Activated CD4-positive, alpha-beta T cell treated with anti-CD3 and anti-CD28 coated beads for 4 hours (primary cell): Measurements from ENCODE around the gene STS.

ENCODE experiments used
- DNase-seq, 2 donors: peaks; one replicate each; pipeline ENCODE4 v3.0.0-alpha.2; 2020

The STS gene

DNA sequence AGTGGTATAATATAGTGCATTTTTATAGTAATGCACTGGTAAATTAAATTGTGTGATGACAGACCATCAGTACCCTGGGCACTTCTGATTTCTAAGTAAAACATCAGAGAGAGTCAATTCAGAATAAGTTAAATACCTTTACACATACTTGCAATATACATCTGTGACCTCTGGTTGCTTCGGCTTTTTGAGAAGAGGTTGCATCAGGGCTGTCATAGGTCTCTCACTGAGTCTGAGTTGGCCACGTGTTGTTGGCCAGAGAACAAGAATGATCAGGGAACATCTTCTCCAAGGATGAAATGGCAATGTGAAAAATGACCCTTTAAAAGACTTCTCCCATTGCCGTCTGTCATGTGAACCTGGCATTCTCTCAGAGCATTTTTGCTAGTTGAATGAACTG, 37.3 kb downstream of the STS start:
- DNase-seq = no peak

DNA sequence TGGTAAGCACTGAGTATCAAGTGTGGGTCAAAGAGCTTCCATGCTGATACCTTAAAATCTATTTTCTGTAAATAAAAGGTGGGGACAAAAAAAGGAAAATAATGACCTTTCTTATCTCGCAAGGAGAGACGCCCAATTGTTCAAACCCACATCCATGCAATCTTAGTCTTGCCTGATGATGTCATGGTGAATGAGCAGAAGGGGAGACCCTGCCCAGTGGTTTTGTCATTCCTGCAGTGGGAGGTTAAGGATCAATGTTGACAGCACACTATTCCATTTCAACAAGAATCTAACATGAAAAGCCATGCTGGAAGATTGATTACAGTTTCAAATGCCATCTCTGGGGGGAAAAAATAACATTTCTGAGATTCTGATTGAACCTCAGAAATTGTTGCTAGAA, 41.2 kb downstream of the STS start:
- DNase-seq = no peak

DNA sequence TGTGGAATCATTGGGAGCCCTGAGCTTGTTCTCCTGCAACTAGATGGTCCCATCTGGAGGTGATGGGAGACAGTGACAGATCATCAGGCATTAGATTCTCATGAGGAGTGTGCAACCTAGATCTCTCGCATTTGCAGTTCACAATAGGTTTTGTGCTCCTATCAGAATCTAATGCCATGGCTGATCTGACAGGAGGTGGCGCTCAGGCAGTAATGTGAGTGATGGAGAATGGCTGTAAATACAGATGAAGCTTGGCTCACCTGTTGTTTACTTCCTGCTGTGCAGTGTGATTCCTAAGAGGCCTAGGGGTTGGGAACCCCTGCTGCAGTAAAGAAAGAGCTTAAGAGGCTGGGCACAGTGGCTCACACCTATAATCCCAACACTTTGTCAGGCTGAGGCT, 42.6 kb downstream of the STS start:
- DNase-seq = no peak

DNA sequence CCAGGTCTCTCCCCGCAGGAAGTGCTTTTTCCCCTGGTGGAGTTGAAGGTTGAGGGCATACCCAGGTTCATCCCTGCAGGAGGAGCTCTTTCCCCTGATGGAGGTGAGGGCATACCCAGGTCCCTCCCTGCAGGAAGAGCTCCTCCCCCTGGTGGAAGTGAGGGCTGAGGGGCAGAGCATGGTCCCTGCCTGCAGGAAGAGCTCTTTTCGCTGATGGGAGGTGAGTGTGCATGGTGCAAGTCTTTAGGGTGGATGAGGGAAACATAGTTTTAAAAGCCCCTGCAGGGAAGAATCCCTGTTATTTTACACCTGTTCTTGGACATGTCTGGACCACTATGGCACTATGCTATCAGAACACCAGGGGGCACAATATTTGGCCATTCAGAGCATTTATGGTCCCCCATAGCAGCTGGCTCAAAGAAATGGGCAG, 44.2 kb downstream of the STS start:
- no peak for DNase-seq

DNA sequence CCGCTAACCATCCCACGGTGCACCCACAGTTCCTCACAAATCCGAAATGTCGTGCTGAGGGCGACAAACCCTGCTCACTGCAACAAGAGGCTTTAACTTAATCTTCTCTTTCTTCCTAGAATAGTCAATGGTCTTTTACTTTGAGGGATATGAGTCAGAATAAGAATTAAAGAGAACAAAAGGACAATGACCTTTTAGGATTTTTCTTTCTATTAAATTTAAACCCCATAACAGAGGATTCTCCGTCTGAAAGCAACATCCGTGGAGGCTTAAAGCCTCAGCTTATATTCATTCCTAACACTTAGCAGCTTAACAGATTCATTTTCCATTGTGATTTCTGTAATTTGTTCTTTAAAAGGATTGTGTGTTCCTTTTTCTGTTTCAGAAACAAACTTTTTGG, 45.4 kb downstream of the STS start:
- no peak for DNase-seq

- no peak for DNase-seq
Measured at GRCh38 chrX:7194606-7195005, 47.1 kb downstream of the STS start.
